ENCODE results near the gene MYLK4.

The MYLK4 gene

GRCh38 chr6:2693231-2693630 lies 57.5 kb downstream of the MYLK4 start:
- no peak for DNase-seq

- no peak for DNase-seq
These were observed 62.2 kb downstream of the MYLK4 start for GRCh38 chr6:2688401-2689064.

GRCh38 chr6:2687456-2687855 lies 63.3 kb downstream of the MYLK4 start:
- no peak for DNase-seq

GRCh38 chr6:2686515-2686914 lies 64.2 kb downstream of the MYLK4 start:
- no peak for DNase-seq

- no peak for DNase-seq
These were observed 65.7 kb downstream of the MYLK4 start for GRCh38 chr6:2684766-2685754.

GRCh38 chr6:2684103-2684749 lies 66.5 kb downstream of the MYLK4 start:
- no peak for DNase-seq

GRCh38 chr6:2680264-2680922 lies 70.3 kb downstream of the MYLK4 start:
- DNase-seq = no peak

GRCh38 chr6:2677080-2677593 lies 73.6 kb downstream of the MYLK4 start:
- no peak for DNase-seq

- DNase-seq = no peak
These were observed 74.7 kb downstream of the MYLK4 start for GRCh38 chr6:2676048-2676447.

- no peak for DNase-seq
These were observed 75.9 kb downstream of the MYLK4 start for GRCh38 chr6:2674857-2675256.

GRCh38 chr6:2669067-2669700 lies 81.5 kb downstream of the MYLK4 start:
- no peak for DNase-seq

GRCh38 chr6:2667617-2668016 lies 83.1 kb downstream of the MYLK4 start:
- no peak for DNase-seq

GRCh38 chr6:2666906-2667575 lies 83.7 kb downstream of the MYLK4 start:
- DNase-seq = no peak

GRCh38 chr6:2665146-2666070 lies 85.3 kb downstream of the MYLK4 start:
- DNase-seq = peak; percentile 8

- no peak for DNase-seq
These were observed 87.6 kb downstream of the MYLK4 start for GRCh38 chr6:2663123-2663522.

- DNase-seq = no peak
These were observed 89.1 kb downstream of the MYLK4 start for GRCh38 chr6:2661651-2662050.

GRCh38 chr6:2659882-2660281 lies 90.8 kb downstream of the MYLK4 start:
- no peak for DNase-seq

- DNase-seq = no peak
These were observed 91.3 kb downstream of the MYLK4 start for GRCh38 chr6:2659381-2659780.

GRCh38 chr6:2658788-2659187 lies 91.9 kb downstream of the MYLK4 start:
- DNase-seq = no peak

- DNase-seq = no peak
These were observed 94.2 kb downstream of the MYLK4 start for GRCh38 chr6:2656460-2657079.
